SK-N-MC (cell line): Measurements from ENCODE around the gene RPRM.
"Not testable (repeated sequence)": the region's sequence is repeated elsewhere in the genome, so short reads cannot be mapped to it uniquely, and the experiment has no call there.

Experiments used
- DNase-seq: peaks from one replicate; pipeline ENCODE4 v3.0.0-alpha.2; 2011; ENCODE audit warnings: low read depth, low spot score
- H3K27ac ChIP-seq: fragments of 200-600 bp; sonication (generic); 2 replicates; pipeline ENCODE4 v1.5.1; 2016; ENCODE audit warnings: mixed run types
- H3K36me3 ChIP-seq: fragments of 200-600 bp; sonication (generic); 2 replicates; pipeline ENCODE4 v1.6.1; 2017; ENCODE audit warnings: antibody characterized with exemption, low read length, mixed read lengths; ENCODE audit not compliant: insufficient read depth
- H3K4me3 ChIP-seq: fragments of 200-600 bp; sonication (generic); 2 replicates; pipeline ENCODE4 v1.5.1; 2016
- H3K9ac ChIP-seq: fragments of 200-600 bp; sonication (generic); 2 replicates; pipeline ENCODE4 v1.8.0; 2017; ENCODE audit warnings: mixed run types, mixed read lengths; ENCODE audit not compliant: insufficient read length
- H3K9me3 ChIP-seq: fragments of 200-600 bp; sonication (generic); 2 replicates; pipeline ENCODE4 v1.6.1; 2017; ENCODE audit warnings: low read depth, mild to moderate bottlenecking, antibody characterized with exemption, low read length, moderate library complexity, mixed read lengths
- EZH2 ChIP-seq: fragments of 200-600 bp; sonication (generic); IDR thresholded peaks from one replicate; pipeline ENCODE4 v1.6.1; 2017; ENCODE audit warnings: antibody characterized with exemption
- FOXP2 ChIP-seq: optimal IDR thresholded peaks from 2 replicates; pipeline ENCODE3; 2011; ENCODE audit warnings: mild to moderate bottlenecking, moderate library complexity; ENCODE audit not compliant: insufficient read depth; ENCODE audit errors: extremely low read length, control extremely low read depth
- POLR2AphosphoS5 ChIP-seq: IDR thresholded peaks from 2 replicates; pipeline ENCODE4 v1.6.1; 2012; ENCODE audit warnings: mild to moderate bottlenecking, low read depth, low read length, borderline replicate concordance

The RPRM gene

DNA sequence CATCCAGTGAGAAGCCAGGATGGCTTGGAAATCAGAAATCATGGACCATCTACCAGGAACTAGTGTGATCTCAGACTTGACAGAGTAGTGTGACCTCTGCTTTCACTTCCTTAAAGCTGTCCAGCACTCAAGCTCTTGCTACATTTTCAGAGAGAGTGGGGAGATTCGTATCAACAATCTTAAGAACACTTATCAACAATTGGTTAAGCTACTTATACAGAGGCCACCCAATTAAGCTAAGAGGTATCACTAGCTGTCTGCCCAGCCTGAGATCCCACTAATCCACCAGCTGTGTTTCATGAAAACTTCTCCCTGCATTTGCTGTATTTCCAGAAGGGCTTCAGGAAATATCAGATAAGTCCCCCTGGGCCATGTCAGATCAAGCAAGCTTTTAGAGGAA, 4.2 kb downstream of the RPRM start:
- Histone ChIP-seq H3K4me3 (no peak overlapping the region), H3K9ac (no peak overlapping the region), H3K27ac (no peak overlapping the region), H3K36me3 (no peaks in the 10 kb centered on the region), H3K9me3 (no peaks in the 10 kb centered on the region)
- TF ChIP-seq FOXP2 (no peak), EZH2 (no peak), POLR2AphosphoS5 (no peak)
- no peak for DNase-seq

DNA sequence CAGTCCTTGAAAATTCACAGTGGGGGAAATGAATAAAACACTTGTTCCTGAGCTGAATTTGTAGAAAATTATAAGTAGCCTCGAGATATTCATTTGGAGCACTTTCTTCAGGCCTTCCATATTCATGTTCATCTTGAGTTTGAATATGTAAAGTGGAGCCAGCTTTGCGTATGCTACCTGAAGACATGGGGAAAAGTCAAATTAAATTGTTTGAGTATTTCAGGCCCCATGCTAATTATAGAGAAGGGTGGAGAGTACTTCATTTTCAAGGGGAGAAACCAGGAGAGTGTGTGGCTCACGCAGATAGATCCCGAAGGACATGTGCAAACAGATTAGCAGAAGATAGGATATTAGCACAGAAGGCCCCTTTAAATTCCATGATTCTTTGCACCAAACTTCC, 7.7 kb downstream of the RPRM start:
- H3K9ac ChIP-seq = no peak overlapping the region
- no peaks in the 10 kb centered on the region for H3K9me3 ChIP-seq
- no peaks in the 10 kb centered on the region for H3K36me3 ChIP-seq
- H3K27ac ChIP-seq = no peak overlapping the region
- no peak overlapping the region for H3K4me3 ChIP-seq
- DNase-seq = no peak
- TF ChIP-seq FOXP2 (no peak), POLR2AphosphoS5 (no peak), EZH2 (no peak)

DNA sequence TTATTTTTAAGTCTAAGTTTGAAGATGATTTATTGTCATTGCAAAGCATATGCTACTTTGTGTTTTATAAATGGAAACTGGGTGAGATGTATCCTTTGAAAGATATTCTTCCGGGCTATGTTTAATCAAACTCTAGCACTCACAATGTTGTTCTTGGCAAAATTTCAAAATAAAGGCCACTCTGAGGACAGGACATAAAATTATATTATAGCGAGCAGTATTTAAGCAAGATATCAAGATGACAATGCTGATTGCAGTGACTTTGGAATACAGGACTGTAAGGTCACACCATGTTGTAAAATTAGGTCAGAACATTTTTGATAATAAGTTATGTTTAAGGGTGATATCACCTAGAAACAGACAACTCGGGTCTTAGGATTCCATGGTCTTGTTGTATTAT, 14.2 kb downstream of the RPRM start:
- no peaks in the 10 kb centered on the region for H3K9me3 ChIP-seq
- TF ChIP-seq POLR2AphosphoS5 (no peak), FOXP2 (no peak), EZH2 (no peak)
- no peak overlapping the region for H3K27ac ChIP-seq
- no peaks in the 10 kb centered on the region for H3K36me3 ChIP-seq
- DNase-seq = no peak
- no peak overlapping the region for H3K4me3 ChIP-seq
- H3K9ac ChIP-seq = no peak overlapping the region

DNA sequence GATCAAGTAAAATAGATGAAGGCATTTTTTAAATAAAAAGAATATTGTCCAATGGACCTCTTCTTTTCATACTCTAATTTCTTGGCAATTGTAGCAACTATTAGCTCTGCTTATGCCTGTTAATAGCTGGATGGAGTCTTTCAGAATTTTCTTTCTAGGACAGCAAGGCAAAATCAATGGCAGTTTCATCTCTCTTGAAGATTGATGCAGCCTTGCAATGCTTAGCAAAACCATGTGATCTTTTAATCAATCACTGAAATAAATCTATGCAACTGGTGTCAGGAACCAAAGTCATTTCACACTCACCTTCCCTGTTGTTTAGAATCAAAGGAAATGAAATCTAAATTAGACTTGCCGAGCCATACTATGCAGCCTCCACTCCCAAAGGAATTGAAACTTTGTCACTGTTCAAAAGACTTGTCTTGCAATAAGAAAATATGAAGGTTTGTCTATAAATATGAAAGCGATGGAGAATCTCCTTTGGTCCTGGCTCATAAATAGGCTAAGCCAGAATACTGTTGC, 16.2 kb downstream of the RPRM start:
- TF ChIP-seq EZH2 (no peak), FOXP2 (no peak), POLR2AphosphoS5 (no peak)
- Histone ChIP-seq H3K4me3 (no peak overlapping the region), H3K27ac (no peak overlapping the region), H3K36me3 (no peaks in the 10 kb centered on the region), H3K9ac (no peak overlapping the region), H3K9me3 (no peaks in the 10 kb centered on the region)
- DNase-seq = no peak

DNA sequence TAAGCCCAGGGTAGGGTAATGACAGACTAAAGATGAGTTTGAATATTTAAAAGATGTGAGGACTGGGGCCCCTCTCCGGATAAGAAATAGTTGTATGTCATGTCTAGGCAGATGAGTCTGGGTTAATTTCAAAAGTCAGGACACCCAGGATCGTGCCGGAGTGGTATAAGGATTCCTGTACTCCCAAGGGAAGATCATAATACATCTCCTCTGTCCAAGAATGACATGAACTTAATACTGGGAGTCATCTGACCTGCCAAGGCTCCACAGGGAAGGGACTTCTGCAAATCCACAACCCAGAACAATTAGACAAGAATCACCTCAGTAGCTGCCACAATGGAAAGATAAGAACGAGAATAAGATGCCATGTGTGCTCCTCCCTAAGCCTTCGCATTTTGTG, 17.1 kb downstream of the RPRM start:
- DNase-seq = no peak
- H3K4me3 ChIP-seq = no peak overlapping the region
- no peak overlapping the region for H3K9ac ChIP-seq
- no peak for TF ChIP-seq FOXP2
- TF ChIP-seq POLR2AphosphoS5 = no peak
- no peak for TF ChIP-seq EZH2
- H3K9me3 ChIP-seq = no peaks in the 10 kb centered on the region
- no peaks in the 10 kb centered on the region for H3K36me3 ChIP-seq
- H3K27ac ChIP-seq = no peak overlapping the region

DNA sequence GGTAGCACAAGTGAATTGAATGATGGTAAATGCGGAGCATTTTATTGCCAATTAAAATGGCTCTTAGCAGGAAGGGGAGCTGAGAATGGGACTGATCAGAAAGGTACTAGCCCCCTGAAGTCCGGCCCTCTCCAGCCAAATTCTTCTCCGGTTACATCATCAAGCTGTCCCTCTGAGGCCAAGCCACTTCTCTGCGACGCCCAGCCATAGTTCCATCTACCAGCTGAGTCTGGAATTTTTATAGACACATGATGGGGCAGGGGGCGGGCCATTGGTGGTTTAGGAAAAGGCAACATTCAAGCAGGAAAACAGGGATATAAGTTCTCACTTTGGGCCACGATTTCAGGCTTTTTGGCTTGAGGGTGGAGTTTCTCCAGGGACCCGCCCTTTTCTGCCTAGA, 22.7 kb downstream of the RPRM start:
- TF ChIP-seq EZH2 = no peak
- TF ChIP-seq FOXP2 = no peak
- no peak for TF ChIP-seq POLR2AphosphoS5
- no peak for DNase-seq
- Histone ChIP-seq H3K9me3 (no peaks in the 10 kb centered on the region), H3K36me3 (no peaks in the 10 kb centered on the region), H3K9ac (no peak overlapping the region), H3K4me3 (no peak overlapping the region), H3K27ac (no peak overlapping the region)

DNA sequence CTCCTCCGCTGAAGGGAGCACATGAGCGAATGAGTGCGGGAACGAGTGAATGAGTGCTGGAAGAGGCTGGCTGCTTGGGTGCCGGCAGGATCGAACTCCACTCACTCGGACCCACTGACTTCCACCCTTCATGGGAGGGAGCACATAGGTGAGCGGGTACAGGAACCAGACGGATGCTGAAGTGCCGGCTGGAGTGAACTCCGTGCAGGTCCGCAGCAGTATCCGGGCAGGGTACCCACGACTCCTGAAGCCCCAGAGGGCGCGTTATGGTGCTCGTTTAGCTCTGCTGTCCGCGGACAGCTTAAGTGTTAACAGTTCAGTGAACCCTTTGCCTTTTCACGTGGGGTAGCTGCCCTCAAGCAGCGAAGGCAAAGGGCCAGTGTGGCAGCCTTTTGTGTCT, 23.2 kb downstream of the RPRM start:
- Histone ChIP-seq H3K9me3 (no peaks in the 10 kb centered on the region), H3K4me3 (no peak overlapping the region), H3K36me3 (no peaks in the 10 kb centered on the region), H3K27ac (no peak overlapping the region), H3K9ac (no peak overlapping the region)
- no peak for DNase-seq
- TF ChIP-seq EZH2 (no peak), POLR2AphosphoS5 (no peak), FOXP2 (no peak)

DNA sequence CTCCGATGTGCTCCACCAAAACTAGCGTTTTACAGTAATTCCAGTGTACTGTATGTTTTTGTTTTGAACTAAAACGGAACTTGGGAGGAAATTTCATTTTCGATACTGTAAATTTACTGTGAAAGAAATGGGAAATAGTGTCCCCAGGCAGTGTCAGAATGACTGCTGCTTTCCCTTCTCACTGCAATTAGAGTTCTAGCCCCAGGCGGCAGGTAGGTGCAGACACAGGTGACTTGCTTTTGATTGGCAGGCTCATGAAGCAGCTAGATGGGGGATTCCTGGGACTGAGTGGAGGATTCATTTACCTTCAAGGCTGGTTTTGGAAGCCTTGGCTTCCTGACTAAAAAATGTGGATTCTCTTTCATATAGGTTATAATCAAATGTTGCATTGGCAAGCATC, 27.0 kb downstream of the RPRM start:
- no peak overlapping the region for H3K4me3 ChIP-seq
- no peaks in the 10 kb centered on the region for H3K9me3 ChIP-seq
- no peak for DNase-seq
- no peak overlapping the region for H3K9ac ChIP-seq
- no peaks in the 10 kb centered on the region for H3K36me3 ChIP-seq
- no peak for TF ChIP-seq POLR2AphosphoS5
- TF ChIP-seq FOXP2 = no peak
- no peak for TF ChIP-seq EZH2
- no peak overlapping the region for H3K27ac ChIP-seq

DNA sequence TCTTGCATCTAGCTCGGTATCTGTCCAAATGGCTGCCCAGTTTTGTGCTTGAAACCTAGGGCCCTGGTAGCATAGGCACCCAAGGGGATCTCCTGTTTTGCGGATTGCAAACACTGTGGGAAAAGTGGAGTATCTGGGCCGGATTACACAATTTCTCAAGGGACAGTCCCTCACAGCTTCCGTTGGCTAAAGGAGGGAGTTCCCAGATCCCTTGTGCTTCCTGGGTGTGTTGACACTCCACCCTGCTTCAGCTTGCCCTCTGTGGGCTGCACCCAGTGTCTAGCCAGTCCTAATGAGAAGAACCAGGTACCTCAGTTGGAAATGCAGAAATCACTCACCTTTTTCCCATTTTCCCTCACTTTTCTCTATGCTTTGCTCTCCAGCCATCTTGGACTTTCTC, 35.5 kb downstream of the RPRM start:
- no peak overlapping the region for H3K27ac ChIP-seq
- TF ChIP-seq EZH2 (no peak), POLR2AphosphoS5 (no peak), FOXP2 (no peak)
- no peak overlapping the region for H3K4me3 ChIP-seq
- no peak overlapping the region for H3K9ac ChIP-seq
- H3K36me3 ChIP-seq = no peaks in the 10 kb centered on the region
- H3K9me3 ChIP-seq = no peaks in the 10 kb centered on the region
- DNase-seq = no peak

DNA sequence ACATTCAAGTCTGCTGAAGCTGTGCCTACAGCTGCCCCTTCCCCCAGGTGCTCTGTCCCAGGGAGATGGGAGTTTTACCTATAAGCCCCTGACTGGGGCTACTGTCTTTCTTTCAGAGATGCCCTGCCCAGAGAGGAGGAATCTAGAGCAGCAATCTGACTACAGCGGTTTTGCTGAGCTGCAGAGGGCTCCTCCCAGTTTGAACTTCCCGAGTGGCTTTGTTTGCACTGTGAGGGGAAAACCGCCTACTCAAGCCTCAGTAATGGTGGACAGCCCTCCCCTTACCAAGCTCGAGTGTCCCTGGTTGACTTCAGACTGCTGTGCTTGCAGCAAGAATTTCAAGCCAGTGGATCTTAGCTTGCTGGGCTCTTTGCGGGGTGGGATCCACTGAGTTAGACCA, 35.9 kb downstream of the RPRM start:
- not testable (repeated sequence) for DNase-seq, H3K36me3 ChIP-seq, H3K27ac ChIP-seq, H3K4me3 ChIP-seq, H3K9ac ChIP-seq, H3K9me3 ChIP-seq

DNA sequence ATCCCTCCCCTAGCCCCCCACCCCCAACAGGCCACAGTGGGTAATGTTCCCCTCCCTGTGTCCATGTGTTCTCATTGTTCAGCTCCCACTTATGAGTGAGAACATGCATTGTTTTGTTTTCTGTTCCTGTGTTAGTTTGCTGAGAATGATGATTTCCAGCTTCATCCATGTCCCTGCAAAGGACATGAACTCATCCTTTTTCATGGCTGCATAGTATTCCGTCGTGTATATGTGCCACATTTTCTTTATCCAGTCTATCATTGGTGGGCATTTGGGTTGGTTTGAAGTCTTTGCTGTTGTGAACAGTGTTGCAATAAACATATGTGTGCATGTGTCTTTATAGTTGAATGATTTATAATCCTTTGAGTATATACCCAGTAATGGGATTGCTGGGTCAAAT, 38.5 kb downstream of the RPRM start:
- DNase-seq, H3K9me3 ChIP-seq, H3K27ac ChIP-seq, H3K4me3 ChIP-seq, H3K36me3 ChIP-seq, H3K9ac ChIP-seq: not testable (repeated sequence)
